HG03139 (cell line): ENCODE data around the gene FYB2.
A peak's percentile ranks its signal among the peaks of the same experiment; 100 is the strongest.
"Not testable (repeated sequence)": the region's sequence is repeated elsewhere in the genome, so short reads cannot be mapped to it uniquely, and the experiment has no call there.

Experiments used
- ATAC-seq: cut with Tn5 transposase; IDR thresholded peaks from one replicate; pipeline ENCODE4 v1.9.1; 2021; ENCODE audit not compliant: unreplicated experiment

Gene FYB2

DNA sequence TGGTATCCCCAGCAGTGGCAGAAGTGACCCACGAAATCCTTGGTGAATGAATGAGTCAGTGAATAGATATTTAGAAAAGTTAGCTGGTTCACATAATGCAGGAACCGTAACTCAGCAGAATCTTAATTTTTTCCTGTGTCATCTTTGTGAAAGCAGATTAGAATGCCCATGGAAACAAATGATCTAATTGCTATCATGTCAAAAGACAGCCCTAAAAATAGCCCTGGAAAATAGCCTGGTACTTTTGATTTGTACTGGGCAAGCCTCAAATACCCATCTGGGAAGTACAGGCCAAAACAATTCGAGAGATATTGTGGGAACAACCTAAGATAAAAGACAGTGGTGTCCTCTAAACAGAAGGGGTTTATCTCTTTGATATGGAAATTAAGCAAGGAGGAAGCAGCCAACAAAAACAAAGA lies 21.1 kb downstream of the FYB2 start:
- no peak for ATAC-seq

DNA sequence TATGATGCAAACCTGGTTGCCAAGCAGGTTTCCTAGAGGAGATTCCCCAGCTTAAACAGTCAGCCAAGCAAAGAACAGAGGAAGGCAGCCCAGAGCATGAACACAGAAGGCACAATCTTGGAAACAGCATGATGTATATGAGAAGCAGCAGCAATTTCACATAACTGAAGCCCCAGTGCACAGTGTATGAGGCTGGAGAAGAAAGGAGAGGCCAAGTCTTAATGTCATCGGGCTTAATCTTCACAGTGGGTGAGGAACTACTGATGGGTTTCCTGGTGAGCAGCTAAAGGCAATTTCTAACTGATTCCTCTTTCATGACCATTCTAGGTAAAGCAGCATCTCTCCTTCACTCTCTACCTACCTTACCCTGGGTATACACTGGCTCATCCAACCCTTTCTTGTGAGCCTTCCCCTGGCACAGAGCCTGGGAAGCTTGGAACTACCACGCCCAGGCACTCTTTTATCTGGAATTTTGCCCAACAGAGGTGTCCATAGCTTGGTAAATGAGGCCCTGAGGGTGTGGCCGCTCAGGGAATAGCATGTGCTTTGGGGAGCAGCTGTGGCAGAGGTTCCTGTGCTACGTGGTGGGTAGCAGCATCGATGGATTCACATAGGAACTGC lies 22.0 kb downstream of the FYB2 start:
- no peak for ATAC-seq

DNA sequence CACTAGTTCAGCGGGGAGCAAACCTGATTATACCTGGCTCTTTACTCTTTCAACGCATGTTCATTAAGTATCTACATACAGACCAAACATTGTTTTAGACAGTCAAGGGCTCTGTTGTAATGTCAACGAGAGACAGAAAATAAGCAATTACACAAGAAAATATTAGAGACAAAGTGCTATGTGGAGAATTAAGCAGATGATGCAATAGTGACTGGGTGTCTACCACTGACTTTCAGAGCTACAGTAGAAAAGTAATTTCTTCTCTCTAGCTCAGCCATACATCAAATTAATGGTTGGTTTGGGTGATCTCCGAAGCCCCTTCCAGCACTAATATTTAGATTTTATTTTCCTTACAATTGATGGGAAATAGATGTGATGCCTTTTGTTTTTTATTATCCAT lies 23.3 kb downstream of the FYB2 start:
- no peak for ATAC-seq

DNA sequence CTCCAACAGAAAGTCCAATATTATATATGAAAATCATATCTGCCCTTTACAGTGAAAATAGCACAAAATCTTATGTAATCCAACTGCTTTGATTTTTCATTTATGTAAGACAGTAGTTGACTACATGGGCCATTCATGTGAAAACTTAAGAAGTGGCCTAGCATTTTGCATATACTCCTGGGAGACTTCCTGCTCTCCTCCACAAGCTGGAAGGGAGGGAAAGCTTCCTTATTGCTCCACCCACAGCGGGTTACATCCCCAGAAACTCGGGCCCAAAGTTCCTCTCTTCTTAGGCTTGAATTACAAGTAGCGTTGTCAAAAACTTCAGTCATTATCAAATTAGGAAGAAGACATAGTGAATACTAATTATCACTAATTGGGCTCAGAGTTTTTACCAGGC lies 29.2 kb downstream of the FYB2 start:
- ATAC-seq: no peak

DNA sequence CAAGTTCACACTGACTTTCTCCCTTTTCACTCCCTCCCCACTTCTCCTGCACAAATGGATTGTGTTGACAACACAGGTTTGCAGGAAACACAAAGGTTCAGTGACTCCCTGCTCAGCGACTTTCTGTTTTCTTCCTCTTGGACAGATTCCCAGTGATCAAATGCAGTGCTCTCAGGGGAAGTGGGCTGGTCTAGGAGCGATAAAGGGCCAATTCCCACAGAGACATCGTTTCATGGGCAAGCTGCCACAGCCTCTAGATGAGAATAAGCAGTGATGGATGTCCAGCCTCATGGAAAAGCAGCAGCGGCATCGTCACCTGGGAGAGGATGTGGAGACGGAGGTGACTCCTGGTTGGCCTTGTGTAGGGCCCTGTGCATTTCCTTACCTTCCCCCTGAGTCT lies 30.6 kb downstream of the FYB2 start:
- ATAC-seq: no peak

DNA sequence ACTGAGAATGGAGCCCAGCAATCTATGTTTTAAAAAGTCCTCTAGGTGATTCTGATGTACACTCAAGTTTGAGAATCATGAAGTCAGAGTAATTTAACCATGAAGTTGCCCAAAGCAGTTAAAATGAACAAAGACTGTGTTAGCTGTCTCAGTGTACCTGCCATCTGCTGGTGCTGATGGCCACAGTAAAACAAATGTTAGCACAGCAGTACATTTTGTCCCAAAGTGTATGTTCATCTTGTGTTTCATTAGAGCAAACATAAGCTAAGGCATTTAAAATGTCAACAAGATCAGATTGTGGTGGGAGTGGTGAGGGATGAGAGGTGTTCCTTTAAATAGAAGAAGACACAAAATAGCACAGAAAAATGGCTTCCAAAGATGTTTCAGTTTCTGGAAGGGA lies 31.1 kb downstream of the FYB2 start:
- ATAC-seq: no peak

DNA sequence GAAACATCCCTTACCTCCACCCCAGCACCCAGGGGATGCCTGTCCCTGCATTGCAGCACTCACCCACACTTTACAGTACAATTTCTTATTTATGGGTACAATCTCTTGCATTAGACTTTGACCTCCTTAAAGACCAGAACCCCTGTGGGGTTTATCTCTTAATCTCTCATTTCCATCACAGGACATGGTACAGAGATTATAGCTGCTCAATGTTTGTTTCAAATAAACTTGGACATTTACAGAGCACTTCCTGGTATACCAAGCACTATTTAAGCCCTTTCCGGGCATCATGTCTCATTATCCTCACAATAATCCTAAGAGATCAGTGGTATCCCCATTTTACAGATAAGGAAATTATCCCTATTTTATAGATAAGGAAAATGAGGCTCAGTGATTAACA lies 31.9 kb downstream of the FYB2 start:
- no peak for ATAC-seq

DNA sequence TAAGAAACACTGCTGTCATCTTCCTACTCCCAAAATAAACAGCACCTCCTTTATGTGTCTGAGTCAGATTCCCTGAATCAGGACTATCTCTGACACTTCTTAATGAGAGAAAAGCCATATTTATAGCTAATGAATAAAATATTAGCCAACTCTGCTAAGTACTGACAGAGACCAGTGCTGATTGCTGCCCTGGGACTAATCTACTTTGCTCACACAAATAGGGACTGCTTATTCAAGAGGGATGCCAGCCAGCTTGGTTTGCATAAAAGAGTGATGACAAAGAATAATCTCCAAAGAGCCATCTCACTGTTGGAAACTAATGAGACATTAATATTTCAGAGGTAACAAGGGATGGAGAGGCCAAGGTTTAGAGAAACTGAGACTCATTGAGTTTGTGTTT lies 36.4 kb downstream of the FYB2 start:
- no peak for ATAC-seq

DNA sequence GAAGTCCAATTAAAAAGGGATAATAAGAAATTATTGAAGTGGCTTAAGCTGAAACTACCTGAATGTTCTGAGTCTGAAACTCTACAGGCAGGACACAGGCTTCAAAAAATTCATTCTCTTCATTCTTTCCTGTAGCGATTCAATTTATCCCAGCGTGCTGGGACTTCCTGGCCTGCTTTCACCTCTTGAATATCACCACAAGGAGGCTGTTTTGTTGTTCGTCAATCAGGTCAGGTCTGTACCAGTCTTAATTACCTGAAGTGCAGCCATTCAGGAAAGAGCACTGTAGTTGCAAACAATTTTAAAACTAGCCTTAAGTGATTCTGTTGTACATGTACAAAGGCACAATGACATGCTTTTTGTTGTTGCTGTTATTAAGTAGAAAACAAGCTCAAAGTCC lies 38.4 kb downstream of the FYB2 start:
- ATAC-seq: no peak

DNA sequence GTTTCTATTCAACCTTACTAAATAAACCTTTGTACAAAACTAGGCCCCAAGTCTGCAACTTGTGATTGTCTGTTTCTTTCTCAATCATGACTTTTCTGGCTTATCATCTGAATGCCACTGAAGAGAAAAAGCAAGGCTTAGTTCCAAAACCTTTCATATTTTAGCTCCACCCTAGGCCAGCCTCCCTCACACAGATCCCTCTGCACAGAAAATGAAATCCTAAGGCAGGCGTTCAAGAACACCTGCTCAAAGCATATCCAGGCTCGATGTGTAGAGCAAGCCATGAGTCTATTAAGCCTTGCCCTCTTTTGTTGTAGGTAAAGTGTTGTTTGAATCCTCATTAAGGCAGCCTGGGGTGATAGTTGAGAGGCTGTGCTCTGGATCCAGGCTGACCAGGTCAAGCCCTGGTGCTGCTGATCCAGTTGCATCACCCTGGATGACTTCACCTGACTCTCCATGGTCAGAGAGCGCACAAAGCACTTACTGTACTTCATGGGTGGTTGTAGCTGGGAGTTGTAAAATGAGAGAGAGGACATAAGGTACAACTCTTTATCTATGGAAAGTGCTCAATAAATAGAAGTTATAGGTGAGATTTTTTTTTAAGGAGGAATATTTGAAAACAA lies 39.0 kb downstream of the FYB2 start:
- ATAC-seq: no peak

DNA sequence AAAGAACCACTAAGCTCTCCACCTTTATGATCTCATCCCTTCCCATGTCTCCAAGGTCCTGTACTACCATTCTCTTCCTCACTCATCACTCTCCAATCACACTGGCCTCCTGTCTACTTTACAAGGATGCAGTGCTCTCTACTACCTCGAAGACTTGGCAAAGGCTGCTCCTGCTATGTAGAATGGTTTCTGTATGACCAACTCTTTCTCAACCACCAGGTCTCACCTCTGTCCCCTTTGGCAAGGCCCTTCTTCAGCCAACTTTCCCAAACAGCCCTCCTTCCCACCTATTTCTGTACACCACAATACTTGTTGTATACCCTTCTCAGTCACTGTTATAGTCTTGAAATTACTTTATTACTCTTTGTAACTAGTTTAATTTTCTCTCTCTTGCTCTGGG lies 41.2 kb downstream of the FYB2 start:
- no peak for ATAC-seq

DNA sequence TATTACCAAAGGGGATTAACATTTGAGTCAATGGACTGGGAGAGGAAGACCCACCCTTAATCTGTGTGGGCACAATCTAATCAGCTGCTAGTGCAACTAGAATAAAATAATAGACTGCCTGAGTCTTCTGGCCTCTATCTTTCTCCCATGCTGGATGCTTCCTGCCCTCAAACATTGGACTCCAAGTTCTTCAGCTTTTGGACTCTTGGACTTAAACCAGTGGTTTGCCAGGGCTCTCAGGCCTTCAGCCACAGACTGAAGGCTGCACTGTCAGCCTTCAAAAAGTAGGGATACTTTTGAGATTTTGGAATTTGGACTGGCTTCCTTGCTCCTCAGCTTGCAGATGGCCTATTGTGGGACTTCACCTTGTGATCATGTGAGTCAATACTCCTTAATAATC lies 44.5 kb downstream of the FYB2 start:
- not testable (repeated sequence) for ATAC-seq

DNA sequence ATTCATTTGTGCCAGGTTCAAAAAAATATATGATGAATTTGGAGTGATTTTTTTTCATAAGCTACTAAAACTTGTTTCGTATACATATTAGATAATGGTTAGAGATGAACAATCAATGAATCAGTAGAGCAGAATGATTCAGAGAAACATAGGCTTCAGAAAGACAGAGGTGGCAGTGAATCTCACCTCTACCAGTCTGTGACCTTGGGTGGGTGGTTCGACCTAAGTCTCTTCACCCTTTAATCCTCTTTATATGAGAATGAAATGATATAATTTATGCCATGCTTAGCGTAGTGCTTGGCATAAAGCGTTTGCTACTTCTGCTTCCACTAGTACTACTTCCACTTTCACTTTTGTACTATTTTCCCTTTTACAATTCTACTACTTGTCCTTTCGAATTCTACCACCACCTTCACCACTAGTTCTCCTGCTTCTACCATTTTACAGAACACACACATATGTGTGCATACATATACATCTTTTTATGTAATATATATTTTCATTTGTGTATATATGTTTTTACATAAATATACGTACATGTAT lies 45.1 kb downstream of the FYB2 start:
- peak; percentile 83 for ATAC-seq

DNA sequence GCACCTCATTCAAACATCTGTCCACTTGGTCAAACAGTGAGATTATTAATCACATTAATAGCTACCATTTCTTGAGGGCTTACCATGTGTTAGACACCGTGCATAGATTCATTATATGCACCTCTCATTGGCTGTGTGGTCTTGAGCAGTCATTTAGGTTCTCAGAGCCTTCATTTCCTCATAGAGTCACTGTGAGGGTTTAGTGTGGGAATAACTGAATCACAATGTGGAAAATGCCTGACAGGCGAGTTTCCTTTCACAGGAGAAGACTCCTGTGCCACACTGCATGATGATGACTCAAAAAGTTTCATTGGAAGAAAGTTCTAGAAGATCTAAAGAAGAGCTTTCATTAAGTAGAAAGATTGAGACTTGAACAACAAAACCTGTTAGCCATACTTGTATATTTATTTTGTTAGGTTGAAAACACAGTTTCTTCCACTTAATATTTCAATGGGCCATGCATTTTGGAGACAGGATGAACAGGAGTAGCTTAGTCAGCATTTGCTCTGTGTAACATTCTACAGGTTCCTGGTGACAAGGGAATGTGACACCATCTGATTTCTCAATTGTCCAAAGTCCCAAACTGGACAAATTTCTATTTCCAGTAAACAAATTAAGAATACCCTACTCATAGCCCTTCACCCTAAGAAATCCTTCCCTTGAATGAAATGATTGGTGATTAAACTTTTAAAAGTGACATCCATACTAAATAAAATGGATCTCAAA lies 45.7 kb downstream of the FYB2 start:
- no peak for ATAC-seq

DNA sequence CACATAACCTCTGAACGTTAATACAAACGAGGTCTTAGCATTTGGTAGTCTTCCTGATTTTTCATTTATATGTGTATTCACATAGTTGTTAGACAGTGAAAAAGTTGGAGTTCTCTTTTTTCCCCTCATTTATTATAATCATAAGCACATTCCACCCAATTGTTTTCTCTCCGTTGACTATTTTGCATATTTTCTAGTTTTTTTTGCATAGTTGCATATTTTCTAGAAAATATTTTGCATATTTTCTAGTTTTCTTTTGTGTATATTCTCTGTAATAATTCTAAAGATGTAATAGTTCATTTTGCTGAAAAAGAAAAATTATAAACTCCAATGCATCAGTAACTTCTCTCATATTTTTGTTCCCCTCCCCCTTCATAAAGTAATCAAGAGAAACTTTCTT lies 47.5 kb downstream of the FYB2 start:
- no peak for ATAC-seq

DNA sequence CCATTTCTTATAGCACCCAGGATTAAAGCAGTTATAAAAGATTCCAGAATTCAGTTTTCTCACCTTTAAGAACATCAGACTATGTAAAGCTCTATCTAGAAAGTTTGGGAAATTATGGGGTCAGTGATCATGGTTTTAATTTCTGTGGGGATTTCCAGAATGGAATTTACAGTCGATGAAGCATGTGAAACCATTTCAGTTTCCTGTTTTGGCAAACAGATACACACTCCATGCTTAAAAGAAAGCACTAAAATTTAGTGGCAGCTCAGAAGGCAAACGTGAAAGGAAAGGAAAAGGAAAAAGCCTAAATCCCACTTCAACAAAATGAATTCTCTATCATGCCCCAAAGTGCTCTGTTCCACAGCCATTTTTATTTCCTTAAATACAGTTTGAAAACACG lies 60.4 kb downstream of the FYB2 start:
- ATAC-seq: no peak

DNA sequence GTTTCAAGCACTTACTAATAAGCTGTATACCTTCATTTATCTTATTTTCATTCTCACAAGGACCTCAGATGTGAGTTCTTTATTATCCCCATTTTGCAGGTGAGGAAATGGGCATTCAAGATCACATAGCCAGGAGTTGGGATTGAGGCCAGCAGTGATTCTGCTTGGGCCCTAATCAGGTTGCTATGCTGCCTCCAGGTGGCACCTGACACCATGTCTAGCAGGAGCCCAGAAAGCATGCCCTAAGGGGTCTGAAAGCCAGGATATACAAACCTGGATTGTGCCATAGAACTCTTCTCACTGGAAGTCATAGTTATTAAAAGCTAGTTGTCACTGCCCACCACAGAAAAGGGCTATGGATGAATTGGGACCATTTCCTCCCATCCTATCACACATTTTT lies 61.1 kb downstream of the FYB2 start:
- ATAC-seq: no peak

DNA sequence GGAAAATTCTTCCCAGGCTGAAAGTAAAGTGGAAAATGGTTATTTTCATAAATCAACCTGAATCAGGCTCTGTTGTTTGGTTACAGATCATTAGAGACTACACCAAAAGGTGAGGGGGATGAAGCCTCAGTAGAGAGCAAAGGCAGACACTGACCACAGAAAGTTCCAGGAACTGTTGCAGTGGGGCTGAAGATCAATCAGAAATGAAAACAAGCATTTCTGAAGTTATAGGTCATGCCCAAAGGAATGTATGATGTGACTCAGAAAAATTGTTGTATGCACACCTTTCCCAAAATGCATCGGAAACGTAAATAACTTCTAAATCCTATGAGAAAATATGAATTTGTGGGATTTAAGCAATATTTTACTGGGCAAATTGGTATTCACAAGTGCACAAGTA lies 63.3 kb downstream of the FYB2 start:
- no peak for ATAC-seq

DNA sequence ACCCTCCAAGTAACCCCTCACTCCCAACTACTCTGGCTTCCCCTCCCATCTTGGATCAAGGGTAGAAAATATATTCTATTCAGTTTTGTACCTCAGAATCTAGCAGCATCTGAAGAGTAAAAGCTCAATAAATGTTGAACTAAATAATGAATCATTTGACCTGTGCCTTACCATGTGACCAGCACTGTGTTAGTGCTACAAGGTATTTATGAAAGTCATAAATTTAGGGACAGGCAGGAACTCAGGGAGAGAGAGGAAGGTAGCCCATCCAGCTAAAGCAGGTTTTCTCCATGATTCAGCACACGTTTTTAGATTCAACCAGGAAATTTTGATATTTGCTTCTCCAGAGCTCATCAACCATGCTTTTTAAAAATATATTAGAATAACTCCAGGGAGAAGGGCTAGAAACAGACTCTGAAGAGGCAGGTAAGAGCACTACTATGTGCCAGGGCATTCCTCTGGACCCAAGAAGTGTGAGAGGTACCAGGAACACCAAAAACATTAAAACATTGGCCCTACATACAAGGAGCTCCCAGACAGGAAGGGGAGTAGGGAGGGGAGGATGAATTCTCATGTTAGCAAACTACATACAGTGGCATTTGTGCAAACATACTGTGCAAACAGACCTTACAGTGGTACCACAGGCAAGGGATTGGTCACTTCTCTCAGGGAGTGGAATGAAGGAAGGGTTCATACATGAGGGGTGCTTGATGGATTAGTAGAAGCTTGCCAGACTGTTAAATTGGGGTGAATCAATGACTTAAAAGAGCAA lies 64.3 kb downstream of the FYB2 start:
- no peak for ATAC-seq

DNA sequence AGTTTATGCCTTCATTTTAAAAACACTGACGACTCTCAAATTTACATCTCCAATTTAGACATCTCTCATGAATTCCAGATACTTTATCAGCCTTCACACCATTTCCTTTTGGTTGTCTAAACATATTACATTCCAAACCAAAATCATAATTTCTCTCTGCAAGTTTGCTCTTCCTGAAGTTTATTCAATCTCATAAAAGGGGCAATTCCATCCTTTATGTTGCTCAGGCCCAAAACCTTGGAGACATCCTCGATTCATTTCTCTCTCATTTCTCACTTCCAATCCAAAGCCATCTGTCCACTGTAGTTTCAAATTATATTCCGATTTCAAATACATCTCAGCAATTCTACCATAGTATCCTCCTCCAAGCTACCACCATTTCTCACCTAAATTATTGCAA lies 74.0 kb downstream of the FYB2 start:
- no peak for ATAC-seq

DNA sequence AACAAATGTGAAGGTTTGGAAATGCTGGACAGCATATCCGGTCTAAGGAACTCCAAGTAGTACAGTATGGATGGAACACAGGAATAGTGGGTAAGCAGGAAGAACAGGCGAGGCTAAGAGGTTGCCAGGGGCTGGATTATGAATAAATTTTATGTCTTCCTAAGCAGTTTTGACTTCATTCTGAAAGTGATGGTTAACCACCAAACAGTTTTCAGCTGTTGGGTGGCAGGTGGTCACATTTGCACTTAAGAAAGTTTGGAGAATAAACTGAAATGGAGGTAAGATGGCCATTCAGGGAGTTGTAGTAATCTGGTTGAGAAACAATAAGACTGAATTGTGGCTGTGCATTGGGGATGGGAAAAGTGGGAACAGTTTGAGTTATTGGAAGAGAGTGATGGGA lies 90.2 kb downstream of the FYB2 start:
- ATAC-seq: no peak

DNA sequence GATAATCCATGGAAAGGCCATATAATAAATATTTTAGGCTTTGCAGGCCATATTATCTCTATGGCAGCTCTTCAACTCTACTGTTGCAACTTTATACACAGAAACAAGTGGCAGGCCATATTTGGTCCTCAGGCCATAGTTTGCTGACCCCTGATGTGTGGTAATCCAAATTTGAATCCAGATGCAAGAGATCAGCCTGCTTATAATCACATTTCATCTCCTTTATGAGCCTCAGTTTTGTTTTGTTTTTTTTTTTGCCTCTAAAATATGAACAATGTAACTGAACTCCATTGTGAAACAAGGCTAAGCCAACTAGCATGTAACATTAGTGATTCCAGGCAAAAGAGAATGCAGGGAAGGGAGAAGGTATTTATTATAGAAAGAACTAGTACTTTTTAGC lies 92.5 kb downstream of the FYB2 start:
- no peak for ATAC-seq
